ENCODE data around the gene IFRD2. TPM values are rescaled to one million over a fixed set of nuclear protein-coding genes. Genes with fewer than 3 reads are reported as not detected.
A peak's percentile ranks its signal among the peaks of the same experiment; 100 is the strongest.

IFRD2 gene
- total and polyA plus RNA-seq, 2 of the 13 experiments (the other 11 are each of a cell fraction or from before 2014, with no cell fraction given) = 32.8 to 96.1 TPM

- no peak for TF ChIP-seq ZNF879 (CRISPR knock-in tag; IDR thresholded peaks at IDR 0.05)
- no peak for TF ChIP-seq ZMYM2 (CRISPR knock-in tag; IDR thresholded peaks at IDR 0.05)
- TF ChIP-seq ZBTB34 (CRISPR knock-in tag; IDR thresholded peaks at IDR 0.05) = no peak
- peak; percentile 76 for TF ChIP-seq SALL1 (CRISPR knock-in tag; IDR thresholded peaks at IDR 0.05)
- TF ChIP-seq KLF13 (CRISPR knock-in tag; IDR thresholded peaks at IDR 0.05) = no peak
- TF ChIP-seq MTF1 (CRISPR knock-in tag; IDR thresholded peaks at IDR 0.05) = no peak
- no peak for TF ChIP-seq SOX6 (IDR thresholded peaks at IDR 0.05)
- peak; percentile 67 for TF ChIP-seq SOX6 (CRISPR knock-in tag; IDR thresholded peaks at IDR 0.05)
- no peak for TF ChIP-seq ZNF207 (IDR thresholded peaks at IDR 0.05; ENCODE audit: borderline replicate concordance)
- no peak for TF ChIP-seq TAF15 (IDR thresholded peaks at IDR 0.05; ENCODE audit: low read depth, low read length, poor library complexity, severe bottlenecking)
- 0 out of 2 replicates have a peak, but pooled peaks have one; percentile 77 for TF ChIP-seq ZNF576 (CRISPR knock-in tag; IDR thresholded peaks at IDR 0.05)
- 0 out of 2 replicates have a peak, but pooled peaks have one; percentile 11 for TF ChIP-seq NCOA2 (CRISPR knock-in tag; IDR thresholded peaks at IDR 0.05)
- TF ChIP-seq MAFK (conservative IDR thresholded peaks at IDR 0.05 in 1 of 2, IDR thresholded peaks at IDR 0.05 in 1 of 2; ENCODE audit: low read length in 2 of 2) = no peak
- no peak for TF ChIP-seq ZNF615 (CRISPR knock-in tag; IDR thresholded peaks at IDR 0.05; ENCODE audit: borderline replicate concordance)
- no peak for TF ChIP-seq ZNF275 (CRISPR knock-in tag; IDR thresholded peaks at IDR 0.05; ENCODE audit: borderline replicate concordance)
- no peak for TF ChIP-seq ZNF749 (CRISPR knock-in tag; IDR thresholded peaks at IDR 0.05; ENCODE audit: borderline replicate concordance)
- TF ChIP-seq HMGA1 (CRISPR knock-in tag; conservative IDR thresholded peaks at IDR 0.05) = no peak
- no peak for TF ChIP-seq POLR2AphosphoS2 (IDR thresholded peaks at IDR 0.05; ENCODE audit: low read depth, low read length)
- TF ChIP-seq ZNF772 (CRISPR knock-in tag; IDR thresholded peaks at IDR 0.05) = peak; percentile 91
- TF ChIP-seq FOXK2 (IDR thresholded peaks at IDR 0.05) = no peak; the same call in 1 of the 2 replicates
- TF ChIP-seq SETDB1 (CRISPR knock-in tag; IDR thresholded peaks at IDR 0.05; ENCODE audit: borderline replicate concordance) = no peak
- 0 out of 2 replicates have a peak, but pooled peaks have one; percentile 45 for TF ChIP-seq ZHX1 (CRISPR knock-in tag; IDR thresholded peaks at IDR 0.05; ENCODE audit: low read depth)
- TF ChIP-seq KLF15 (CRISPR knock-in tag; IDR thresholded peaks at IDR 0.05; ENCODE audit: borderline replicate concordance) = no peak
- TF ChIP-seq ZNF33B (CRISPR knock-in tag; IDR thresholded peaks at IDR 0.05) = no peak
- TF ChIP-seq RAD51 (IDR thresholded peaks at IDR 0.05; ENCODE audit: borderline replicate concordance) = no peak
These were observed at the start of gene IFRD2 (continued) for GRCh38 chr3:50292159-50293078.

Data from HepG2 (cell line).